HG03039 (cell line): Measurements from ENCODE around the gene ZNF664.

Source experiments
- ATAC-seq: cut with Tn5 transposase; IDR thresholded peaks from one replicate; pipeline ENCODE4 v1.9.1; 2021; ENCODE audit warnings: mild to moderate bottlenecking, moderate library complexity; ENCODE audit not compliant: unreplicated experiment

ZNF664 gene

GRCh38 chr12:124006846-124007713 lies 34.1 kb downstream of the ZNF664 start:
- ATAC-seq = no peak

GRCh38 chr12:124007826-124008570 lies 35.0 kb downstream of the ZNF664 start:
- no peak for ATAC-seq

GRCh38 chr12:124008595-124008994 lies 35.6 kb downstream of the ZNF664 start:
- no peak for ATAC-seq

- ATAC-seq = no peak
Observed at GRCh38 chr12:124009781-124010180, 36.8 kb downstream of the ZNF664 start.

GRCh38 chr12:124010687-124011086 lies 37.7 kb downstream of the ZNF664 start:
- ATAC-seq = no peak

GRCh38 chr12:124011435-124012115 lies 38.6 kb downstream of the ZNF664 start:
- ATAC-seq = no peak

- no peak for ATAC-seq
Observed at GRCh38 chr12:124013073-124013472, 40.1 kb downstream of the ZNF664 start.

- ATAC-seq = no peak
Observed at GRCh38 chr12:124015494-124016461, 42.8 kb downstream of the ZNF664 start.

GRCh38 chr12:124017064-124017463 lies 44.0 kb downstream of the ZNF664 start:
- no peak for ATAC-seq

- no peak for ATAC-seq
Observed at GRCh38 chr12:124018539-124018938, 45.5 kb downstream of the ZNF664 start.

- no peak for ATAC-seq
Observed at GRCh38 chr12:124019115-124019514, 46.1 kb downstream of the ZNF664 start.

GRCh38 chr12:124020514-124020949 lies 47.5 kb downstream of the ZNF664 start:
- no peak for ATAC-seq

GRCh38 chr12:124021007-124021406 lies 48.0 kb downstream of the ZNF664 start:
- ATAC-seq = no peak

- ATAC-seq = no peak
Observed at GRCh38 chr12:124022161-124022560, 49.1 kb downstream of the ZNF664 start.

- no peak for ATAC-seq
Observed at GRCh38 chr12:124024263-124024678, 51.3 kb downstream of the ZNF664 start.

- ATAC-seq = no peak
Observed at GRCh38 chr12:124024776-124025175, 51.8 kb downstream of the ZNF664 start.

GRCh38 chr12:124025661-124026060 lies 52.6 kb downstream of the ZNF664 start:
- no peak for ATAC-seq

- no peak for ATAC-seq
Observed at GRCh38 chr12:124026755-124027745, 54.0 kb downstream of the ZNF664 start.
